ENCODE results near the gene GDF10. TPM values are rescaled to one million over a fixed set of nuclear protein-coding genes. Genes with fewer than 3 reads are reported as not detected.

GDF10 gene
- total and polyA plus RNA-seq, 4 donors: 2.3 to 34.7 (median 16.6) TPM

- DNase-seq (peak; percentile 68 to 91 (median 81)), ATAC-seq (ENCODE audit: insufficient read depth, low FRiP score) (no peak)
- TF ChIP-seq CTCF (IDR thresholded peaks at IDR 0.05; ENCODE audit: control extremely low read depth, extremely low read depth): no peak
- H3K27me3 ChIP-seq (ENCODE audit: control insufficient read depth in 3 of 3, insufficient read depth in 3 of 3, low read length in 2 of 3): peaks cover 0 to 12% (median 9%) of the 10 kb centered on the region in 3 donors
- peaks cover 0 to 66% (median 29%) of the 10 kb centered on the region in 5 donors for H3K4me1 ChIP-seq (ENCODE audit: control insufficient read depth in 5 of 5, insufficient read depth in 5 of 5, low read length in 5 of 5)
- 81 to 90% methylated on average over 12 of the region's 12 CpGs for WGBS, 2 donors
- peaks cover 0 to 3% (median 0%) of the 10 kb centered on the region in 4 donors for H3K9me3 ChIP-seq (ENCODE audit: control insufficient read depth in 4 of 4, insufficient read depth in 3 of 4, low read length in 3 of 4)
- no peak overlapping the region for H3K4me3 ChIP-seq
- peaks cover 0 to 21% (median 2%) of the 10 kb centered on the region in 4 donors for H3K36me3 ChIP-seq (ENCODE audit: control insufficient read depth in 4 of 4, insufficient read depth in 4 of 4, low read length in 4 of 4)
- H3K9ac ChIP-seq (ENCODE audit: insufficient read depth in 1 of 2, low read length in 2 of 2): peak overlapping the region in 1 of 2 donors; percentile 16
- H3K27ac ChIP-seq (ENCODE audit: low read depth in 1 of 2, low read length in 1 of 2): no peak overlapping the region
Observed at GRCh38 chr10:47297866-47298540, 2.0 kb upstream of the GDF10 start.

DNA sequence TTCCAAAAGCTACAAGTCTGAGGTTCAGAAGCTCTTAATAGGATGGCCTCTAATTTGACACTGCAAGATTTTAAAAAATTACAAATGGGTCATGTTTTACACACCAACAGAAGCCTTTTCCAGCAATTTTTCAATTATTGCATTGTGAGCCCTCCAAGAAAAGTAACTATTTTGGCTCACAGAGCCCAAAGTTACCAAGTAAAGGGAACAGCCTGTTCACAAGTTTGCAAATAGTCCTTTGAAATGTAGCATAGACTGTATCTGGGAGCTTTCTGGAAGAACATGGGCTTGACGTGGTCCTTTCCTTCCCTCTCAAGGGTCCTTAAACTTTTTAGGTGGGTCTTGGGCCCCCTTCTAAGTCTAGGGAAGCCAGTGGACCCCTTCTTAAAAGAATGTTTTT, 1.3 kb upstream of the GDF10 start:
- peaks cover 0 to 73% (median 30%) of the 10 kb centered on the region in 5 donors for H3K4me1 ChIP-seq (ENCODE audit: control insufficient read depth in 5 of 5, insufficient read depth in 5 of 5, low read length in 5 of 5)
- WGBS, 2 donors: 60 to 77% methylated on average over 1 of the region's 1 CpG
- H3K9me3 ChIP-seq (ENCODE audit: control insufficient read depth in 4 of 4, insufficient read depth in 3 of 4, low read length in 3 of 4): peaks cover 0 to 3% (median 0%) of the 10 kb centered on the region in 4 donors
- H3K36me3 ChIP-seq (ENCODE audit: control insufficient read depth in 4 of 4, insufficient read depth in 4 of 4, low read length in 4 of 4): peaks cover 0 to 27% (median 6%) of the 10 kb centered on the region in 4 donors
- ATAC-seq (ENCODE audit: insufficient read depth, low FRiP score): no peak
- H3K9ac ChIP-seq (ENCODE audit: insufficient read depth in 1 of 2, low read length in 2 of 2): no peak overlapping the region
- H3K4me3 ChIP-seq: no peak overlapping the region
- H3K27ac ChIP-seq (ENCODE audit: low read depth in 1 of 2, low read length in 1 of 2): no peak overlapping the region
- peaks cover 0 to 12% (median 9%) of the 10 kb centered on the region in 3 donors for H3K27me3 ChIP-seq (ENCODE audit: control insufficient read depth in 3 of 3, insufficient read depth in 3 of 3, low read length in 2 of 3)
- TF ChIP-seq CTCF (IDR thresholded peaks at IDR 0.05; ENCODE audit: control extremely low read depth, extremely low read depth): no peak
- peak in 2 of 3 donors; percentile 48 to 53 for DNase-seq

- Histone ChIP-seq H3K4me1 (ENCODE audit: control insufficient read depth in 5 of 5, insufficient read depth in 5 of 5, low read length in 5 of 5) (peaks cover 0 to 83% (median 40%) of the 10 kb centered on the region in 5 donors), H3K36me3 (ENCODE audit: control insufficient read depth in 4 of 4, insufficient read depth in 4 of 4, low read length in 4 of 4) (peaks cover 0 to 30% (median 8%) of the 10 kb centered on the region in 4 donors), H3K9ac (ENCODE audit: insufficient read depth in 1 of 2, low read length in 2 of 2) (peak overlapping the region in 1 of 2 donors; percentile 12), H3K9me3 (ENCODE audit: control insufficient read depth in 4 of 4, insufficient read depth in 3 of 4, low read length in 3 of 4) (peaks cover 0 to 2% (median 0%) of the 10 kb centered on the region in 4 donors), H3K4me3 (peak overlapping the region; percentile 16), H3K27ac (ENCODE audit: low read depth in 1 of 2, low read length in 1 of 2) (peak overlapping the region in 1 of 2 donors; percentile 38), H3K27me3 (ENCODE audit: control insufficient read depth in 3 of 3, insufficient read depth in 3 of 3, low read length in 2 of 3) (peaks cover 0 to 11% (median 9%) of the 10 kb centered on the region in 3 donors)
- DNase-seq: peak; percentile 30 to 41 (median 33)
- TF ChIP-seq CTCF (IDR thresholded peaks at IDR 0.05; ENCODE audit: control extremely low read depth, extremely low read depth): no peak
- no peak for ATAC-seq (ENCODE audit: insufficient read depth, low FRiP score)
- 2% methylated on average over 51 to 57 of the region's 57 CpGs for WGBS, 2 donors
Observed at GRCh38 chr10:47300429-47300931, 483 bp downstream of the GDF10 start.
